Measurements from ENCODE around the gene NKG7. TPM values are rescaled to one million over a fixed set of nuclear protein-coding genes. Genes with fewer than 3 reads are reported as not detected.
"Not testable (repeated sequence)": the region's sequence is repeated elsewhere in the genome, so short reads cannot be mapped to it uniquely, and the experiment has no call there.

NKG7 gene
- not detected in 2 replicates for total RNA-seq (ENCODE audit: low replicate concordance)

GRCh38 chr19:51372649-51373504, at the start of gene NKG7:
Gene NKG7, minus strand, starts transcription at chr19:51372654. Its CDS starts 119 bp downstream, at chr19:51372535.
- TF ChIP-seq, protein P1, sequence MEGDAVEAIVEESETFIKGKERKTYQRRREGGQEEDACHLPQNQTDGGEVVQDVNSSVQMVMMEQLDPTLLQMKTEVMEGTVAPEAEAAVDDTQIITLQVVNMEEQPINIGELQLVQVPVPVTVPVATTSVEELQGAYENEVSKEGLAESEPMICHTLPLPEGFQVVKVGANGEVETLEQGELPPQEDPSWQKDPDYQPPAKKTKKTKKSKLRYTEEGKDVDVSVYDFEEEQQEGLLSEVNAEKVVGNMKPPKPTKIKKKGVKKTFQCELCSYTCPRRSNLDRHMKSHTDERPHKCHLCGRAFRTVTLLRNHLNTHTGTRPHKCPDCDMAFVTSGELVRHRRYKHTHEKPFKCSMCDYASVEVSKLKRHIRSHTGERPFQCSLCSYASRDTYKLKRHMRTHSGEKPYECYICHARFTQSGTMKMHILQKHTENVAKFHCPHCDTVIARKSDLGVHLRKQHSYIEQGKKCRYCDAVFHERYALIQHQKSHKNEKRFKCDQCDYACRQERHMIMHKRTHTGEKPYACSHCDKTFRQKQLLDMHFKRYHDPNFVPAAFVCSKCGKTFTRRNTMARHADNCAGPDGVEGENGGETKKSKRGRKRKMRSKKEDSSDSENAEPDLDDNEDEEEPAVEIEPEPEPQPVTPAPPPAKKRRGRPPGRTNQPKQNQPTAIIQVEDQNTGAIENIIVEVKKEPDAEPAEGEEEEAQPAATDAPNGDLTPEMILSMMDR (IDR thresholded peaks at IDR 0.05; ENCODE audit: insufficient read depth, low read length), result no peak
- DNase-seq (ENCODE audit: low read depth), result no peak
- no peak within 1 kb of the TSS for H3K4me3 ChIP-seq (ENCODE audit: low read depth, low read length)

DNA sequence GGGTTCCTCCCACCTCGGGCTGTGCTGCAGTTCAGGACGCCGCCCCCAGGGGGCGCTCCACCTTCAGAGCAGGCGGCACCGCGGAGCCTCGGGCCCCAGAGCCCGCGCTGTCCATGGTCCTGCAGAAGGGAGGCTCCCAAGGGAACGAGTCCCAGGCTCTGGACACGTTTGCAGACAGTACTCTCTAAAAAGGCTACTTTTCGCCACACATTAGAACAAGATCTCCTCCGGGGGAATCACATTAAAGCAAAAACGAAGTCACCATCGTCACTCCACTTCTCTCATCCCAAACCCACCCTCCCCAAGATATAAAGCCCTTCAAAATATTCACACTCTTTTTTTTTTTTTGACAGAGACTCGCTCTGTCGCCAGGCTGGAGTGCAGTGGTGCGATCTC, 49.6 kb upstream of the NKG7 start:
- DNase-seq (ENCODE audit: low read depth), result peak; percentile 66
- no peak overlapping the region for H3K4me3 ChIP-seq (ENCODE audit: low read depth, low read length)
- TF ChIP-seq, protein P1 (IDR thresholded peaks at IDR 0.05; ENCODE audit: insufficient read depth, low read length), result peak; percentile 99

GRCh38 chr19:51421229-51422052, 49.0 kb upstream of the NKG7 start:
- DNase-seq (ENCODE audit: low read depth), result no peak
- no peak overlapping the region for H3K4me3 ChIP-seq (ENCODE audit: low read depth, low read length)
- TF ChIP-seq, protein P1 (IDR thresholded peaks at IDR 0.05; ENCODE audit: insufficient read depth, low read length), result no peak

- H3K4me3 ChIP-seq (ENCODE audit: low read depth, low read length); DNase-seq (ENCODE audit: low read depth): not testable (repeated sequence)
These were observed 48.1 kb upstream of the NKG7 start for GRCh38 chr19:51420511-51420910.

DNA sequence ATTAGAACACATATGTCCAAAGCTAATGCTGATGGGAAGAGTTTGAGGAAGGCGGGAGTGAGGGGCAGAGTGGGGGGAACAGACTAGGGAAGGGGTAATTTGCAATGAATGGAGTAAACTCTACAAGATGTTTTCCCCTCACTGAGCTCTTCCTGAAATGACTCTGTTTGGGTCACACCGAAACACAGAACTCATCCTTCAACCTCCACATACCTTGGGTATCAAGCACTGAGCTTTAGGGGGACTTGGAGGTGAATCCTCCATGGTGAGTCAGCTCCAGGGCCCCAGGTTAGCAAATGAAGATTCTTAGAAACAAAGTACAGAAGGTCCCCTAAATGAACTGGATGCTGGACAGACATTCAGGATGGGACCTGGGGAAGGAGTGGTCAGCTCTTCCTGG, 46.3 kb upstream of the NKG7 start:
- no peak for DNase-seq (ENCODE audit: low read depth)
- TF ChIP-seq, protein P1 (IDR thresholded peaks at IDR 0.05; ENCODE audit: insufficient read depth, low read length), result no peak
- H3K4me3 ChIP-seq (ENCODE audit: low read depth, low read length), result no peak overlapping the region

- DNase-seq (ENCODE audit: low read depth), result no peak
- H3K4me3 ChIP-seq (ENCODE audit: low read depth, low read length), result no peak overlapping the region
- TF ChIP-seq, protein P1 (IDR thresholded peaks at IDR 0.05; ENCODE audit: insufficient read depth, low read length), result no peak
These were observed 45.3 kb upstream of the NKG7 start for GRCh38 chr19:51417810-51418157.
